Panc1 (cell line): ENCODE results near the gene INSC. TPM values are rescaled to one million over a fixed set of nuclear protein-coding genes. Genes with fewer than 3 reads are reported as not detected.

ENCODE experiments used
- ATAC-seq: fragments of 200-7000 bp; cut with Tn5 transposase; 2 replicates; pipeline ENCODE4 v1.9.1; 2020; ENCODE audit warnings: mild to moderate bottlenecking, moderate library complexity
- BruUV-seq: library from RNA; stranded (reverse); fragments of 400-500 nt; replicated peaks from 2 replicates; lab custom pipeline; 2021; lab: Mats Ljungman, UMichigan
- CTCF ChIA-PET: fragments of 300-600 bp; sonication (Branson Sonifier 250); formaldehyde crosslinking; loops from one replicate; lab custom pipeline; 2022; ENCODE audit warnings: antibody characterized with exemption; lab: Charles Lee
- POLR2A ChIA-PET: fragments of 300-600 bp; sonication (Branson Sonifier 250); formaldehyde crosslinking; loops from one replicate; lab custom pipeline; 2022; ENCODE audit warnings: antibody characterized with exemption; lab: Charles Lee
- DNase-seq: peaks from one replicate; pipeline ENCODE4 v3.0.0-alpha.2; 2010; ENCODE audit warnings: low read depth, low spot score
- H3K27ac ChIP-seq: 2 replicates; pipeline ENCODE4 v1.5.1; 2011; ENCODE audit warnings: mild to moderate bottlenecking, low read length, inconsistent platforms
- H3K27me3 ChIP-seq: fragments of 200-500 bp; sonication (Bioruptor generic); 2 replicates; pipeline ENCODE4 v1.6.0; 2014; ENCODE audit warnings: low read length, inconsistent platforms; ENCODE audit not compliant: control insufficient read depth, insufficient read depth
- H3K36me3 ChIP-seq: fragments of 200-500 bp; sonication (Bioruptor generic); 2 replicates; pipeline ENCODE4 v1.5.1; 2014; ENCODE audit warnings: inconsistent platforms, mild to moderate bottlenecking, low read length, moderate library complexity; ENCODE audit not compliant: control insufficient read depth, insufficient read depth
- H3K4me1 ChIP-seq: 2 replicates; pipeline ENCODE4 v1.5.1; 2011; ENCODE audit warnings: inconsistent platforms, mild to moderate bottlenecking, low read length, moderate library complexity; ENCODE audit not compliant: control insufficient read depth, insufficient read depth
- H3K4me3 ChIP-seq, 2 experiments: 2 replicates each; pipeline ENCODE4 v1.5.1; 2011 to 2012; ENCODE audit warnings: low read depth in 2 of 2, low read length in 2 of 2, mild to moderate bottlenecking in 2 of 2, inconsistent platforms in 1 of 2, moderate library complexity in 1 of 2
- H3K9me3 ChIP-seq: fragments of 200-500 bp; sonication (Bioruptor generic); 2 replicates; pipeline ENCODE4 v1.5.1; 2014; ENCODE audit warnings: low read depth, mild to moderate bottlenecking, inconsistent platforms, low read length, moderate library complexity; ENCODE audit not compliant: control insufficient read depth, insufficient read depth
- POLR2AphosphoS5 ChIP-seq: IDR thresholded peaks from 2 replicates; pipeline ENCODE4 v1.6.1; 2012; ENCODE audit warnings: mild to moderate bottlenecking, low read depth, low read length, moderate library complexity
- SIN3A ChIP-seq: IDR thresholded peaks from 2 replicates; pipeline ENCODE4 v1.6.1; 2012; ENCODE audit warnings: low read depth, mild to moderate bottlenecking, low read length, moderate library complexity, borderline replicate concordance; ENCODE audit not compliant: insufficient read depth
- TCF7L2 ChIP-seq: IDR thresholded peaks from 2 replicates; pipeline ENCODE4 v1.6.1; 2011; ENCODE audit warnings: mild to moderate bottlenecking, low read depth, low read length, inconsistent platforms
- in situ Hi-C: cut with HindIII; loops from 2 replicates; pipeline ENCODE4 v1.10.0; 2016; ENCODE audit warnings: low sequenced_read_pairs, low pct_unique_long_range_greater_than_20kb
- intact Hi-C: fragments of 100-400 bp; cut with micrococcal nuclease; formaldehyde crosslinking; loops from one replicate; pipeline ENCODE4 v1.10.0; 2022; ENCODE audit not compliant: unreplicated experiment
- total RNA-seq: library from RNA; stranded (reverse); gene quantifications from one replicate; pipeline ENCODE4 v1.2.1, GENCODE V29; 2021; ENCODE audit not compliant: unreplicated experiment
- TF ChIP-seq, protein P1 (sequence below), 2 experiments: IDR thresholded peaks; 2 replicates each; pipeline ENCODE4 v1.6.1; 2011 to 2012; ENCODE audit warnings: low read depth in 2 of 2, control low read depth in 1 of 2, low read length in 1 of 2, mild to moderate bottlenecking in 1 of 2, moderate library complexity in 1 of 2; ENCODE audit not compliant: insufficient read depth in 1 of 2
- TF ChIP-seq, protein P2 (sequence below): fragments of 450-650 bp; IDR thresholded peaks from 2 replicates; pipeline ENCODE4 v1.5.1; 2017; ENCODE audit warnings: mild to moderate bottlenecking

INSC gene
- total RNA-seq, 1 experiment from 2014 or later = 0.08 TPM

DNA sequence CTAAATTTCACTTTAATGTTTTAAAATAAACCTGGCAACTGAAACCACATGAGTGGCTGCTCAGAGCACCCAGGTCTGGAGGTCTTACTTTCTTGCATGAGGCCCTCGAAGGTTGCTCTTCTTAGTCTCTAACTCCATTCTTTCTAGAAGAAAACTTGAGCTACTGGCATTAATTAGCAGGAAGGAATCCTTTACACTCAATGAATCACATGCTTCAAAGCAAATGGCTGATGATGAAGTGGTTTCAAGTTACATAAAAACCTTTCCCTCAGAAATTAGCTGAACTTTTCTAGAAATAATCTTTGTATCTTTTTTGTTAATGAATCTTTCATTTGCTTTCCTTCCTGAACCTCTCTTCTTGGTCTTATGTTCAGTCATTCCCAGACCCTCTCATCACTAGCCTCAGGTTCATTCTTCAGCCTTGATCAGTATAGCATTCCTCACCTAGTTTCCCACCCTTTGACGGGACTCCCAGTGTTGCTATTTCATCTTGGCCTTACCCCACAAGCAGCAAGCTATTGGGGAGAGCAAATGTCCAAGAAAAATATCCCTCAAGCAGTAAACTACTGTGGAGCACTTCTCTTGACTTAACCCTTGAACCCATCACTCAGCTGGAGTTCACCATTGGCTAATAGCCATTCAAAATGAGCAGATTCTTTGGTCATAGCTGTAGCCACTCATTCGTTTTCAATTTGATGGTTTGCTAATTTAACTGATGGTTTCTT, 75.1 kb downstream of the INSC start:
- ChIA-PET CTCF (interaction anchor here (0.6 kb wide), 1 partner anchor 275 kb away, joined by 10 read pairs; no protein-coding TSS in a partner anchor), POLR2A (no interaction called here)
- DNase-seq (no peak), ATAC-seq (no peak)
- Histone ChIP-seq H3K27ac (no peak overlapping the region), H3K9me3 (no peaks in the 10 kb centered on the region), H3K36me3 (no peaks in the 10 kb centered on the region), H3K4me1 (no peaks in the 10 kb centered on the region), H3K4me3 (no peak overlapping the region), H3K27me3 (no peaks in the 10 kb centered on the region; the same call in 1 of the 2 replicates)
- TF ChIP-seq TCF7L2 (no peak), SIN3A (no peak), POLR2AphosphoS5 (no peak)
- TF ChIP-seq, protein P1, sequence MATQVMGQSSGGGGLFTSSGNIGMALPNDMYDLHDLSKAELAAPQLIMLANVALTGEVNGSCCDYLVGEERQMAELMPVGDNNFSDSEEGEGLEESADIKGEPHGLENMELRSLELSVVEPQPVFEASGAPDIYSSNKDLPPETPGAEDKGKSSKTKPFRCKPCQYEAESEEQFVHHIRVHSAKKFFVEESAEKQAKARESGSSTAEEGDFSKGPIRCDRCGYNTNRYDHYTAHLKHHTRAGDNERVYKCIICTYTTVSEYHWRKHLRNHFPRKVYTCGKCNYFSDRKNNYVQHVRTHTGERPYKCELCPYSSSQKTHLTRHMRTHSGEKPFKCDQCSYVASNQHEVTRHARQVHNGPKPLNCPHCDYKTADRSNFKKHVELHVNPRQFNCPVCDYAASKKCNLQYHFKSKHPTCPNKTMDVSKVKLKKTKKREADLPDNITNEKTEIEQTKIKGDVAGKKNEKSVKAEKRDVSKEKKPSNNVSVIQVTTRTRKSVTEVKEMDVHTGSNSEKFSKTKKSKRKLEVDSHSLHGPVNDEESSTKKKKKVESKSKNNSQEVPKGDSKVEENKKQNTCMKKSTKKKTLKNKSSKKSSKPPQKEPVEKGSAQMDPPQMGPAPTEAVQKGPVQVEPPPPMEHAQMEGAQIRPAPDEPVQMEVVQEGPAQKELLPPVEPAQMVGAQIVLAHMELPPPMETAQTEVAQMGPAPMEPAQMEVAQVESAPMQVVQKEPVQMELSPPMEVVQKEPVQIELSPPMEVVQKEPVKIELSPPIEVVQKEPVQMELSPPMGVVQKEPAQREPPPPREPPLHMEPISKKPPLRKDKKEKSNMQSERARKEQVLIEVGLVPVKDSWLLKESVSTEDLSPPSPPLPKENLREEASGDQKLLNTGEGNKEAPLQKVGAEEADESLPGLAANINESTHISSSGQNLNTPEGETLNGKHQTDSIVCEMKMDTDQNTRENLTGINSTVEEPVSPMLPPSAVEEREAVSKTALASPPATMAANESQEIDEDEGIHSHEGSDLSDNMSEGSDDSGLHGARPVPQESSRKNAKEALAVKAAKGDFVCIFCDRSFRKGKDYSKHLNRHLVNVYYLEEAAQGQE (IDR thresholded peaks at IDR 0.05; ENCODE audit: insufficient read depth in 1 of 2, low read depth in 2 of 2, low read length in 1 of 2) = no peak
- TF ChIP-seq, protein P2, sequence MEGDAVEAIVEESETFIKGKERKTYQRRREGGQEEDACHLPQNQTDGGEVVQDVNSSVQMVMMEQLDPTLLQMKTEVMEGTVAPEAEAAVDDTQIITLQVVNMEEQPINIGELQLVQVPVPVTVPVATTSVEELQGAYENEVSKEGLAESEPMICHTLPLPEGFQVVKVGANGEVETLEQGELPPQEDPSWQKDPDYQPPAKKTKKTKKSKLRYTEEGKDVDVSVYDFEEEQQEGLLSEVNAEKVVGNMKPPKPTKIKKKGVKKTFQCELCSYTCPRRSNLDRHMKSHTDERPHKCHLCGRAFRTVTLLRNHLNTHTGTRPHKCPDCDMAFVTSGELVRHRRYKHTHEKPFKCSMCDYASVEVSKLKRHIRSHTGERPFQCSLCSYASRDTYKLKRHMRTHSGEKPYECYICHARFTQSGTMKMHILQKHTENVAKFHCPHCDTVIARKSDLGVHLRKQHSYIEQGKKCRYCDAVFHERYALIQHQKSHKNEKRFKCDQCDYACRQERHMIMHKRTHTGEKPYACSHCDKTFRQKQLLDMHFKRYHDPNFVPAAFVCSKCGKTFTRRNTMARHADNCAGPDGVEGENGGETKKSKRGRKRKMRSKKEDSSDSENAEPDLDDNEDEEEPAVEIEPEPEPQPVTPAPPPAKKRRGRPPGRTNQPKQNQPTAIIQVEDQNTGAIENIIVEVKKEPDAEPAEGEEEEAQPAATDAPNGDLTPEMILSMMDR = no peak
- intact Hi-C loops = no loop called here
- in situ Hi-C loops = no loop called here
- BruUV-seq = no TSS peak

DNA sequence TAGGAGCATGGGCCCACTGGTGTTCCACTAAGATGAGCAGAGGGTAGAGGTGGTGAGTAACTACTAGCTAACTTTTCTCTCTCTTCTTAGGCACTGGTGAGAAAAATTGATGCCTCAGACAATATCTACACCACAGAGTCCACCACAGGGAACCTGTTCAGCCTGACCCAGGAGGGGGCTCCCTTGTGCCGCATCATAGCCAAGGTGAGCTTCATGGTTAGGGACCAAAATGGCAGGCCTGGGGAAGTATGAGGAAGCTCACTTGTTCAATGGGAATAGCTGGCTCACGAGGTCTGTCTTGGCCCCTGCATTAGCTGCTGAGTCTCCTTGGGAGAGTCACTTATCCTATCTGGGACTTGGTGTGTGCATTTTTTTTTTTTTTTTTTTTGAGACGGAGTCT, 75.9 kb downstream of the INSC start:
- in situ Hi-C loops = no loop called here
- Histone ChIP-seq H3K27me3 (no peaks in the 10 kb centered on the region; the same call in 1 of the 2 replicates), H3K9me3 (no peaks in the 10 kb centered on the region), H3K4me1 (no peaks in the 10 kb centered on the region), H3K27ac (no peak overlapping the region), H3K4me3 (no peak overlapping the region), H3K36me3 (no peaks in the 10 kb centered on the region)
- ChIA-PET POLR2A (no interaction called here), CTCF (interaction anchor here (0.6 kb wide), 1 partner anchor 93 kb away, joined by 3 read pairs; no protein-coding TSS in a partner anchor)
- ATAC-seq (no peak), DNase-seq (no peak)
- TF ChIP-seq, protein P2 = no peak
- TF ChIP-seq, protein P1 (IDR thresholded peaks at IDR 0.05; ENCODE audit: insufficient read depth in 1 of 2, low read depth in 2 of 2, low read length in 1 of 2) = no peak
- TF ChIP-seq POLR2AphosphoS5 = no peak
- TF ChIP-seq SIN3A = no peak
- no peak for TF ChIP-seq TCF7L2
- BruUV-seq = no TSS peak
- intact Hi-C loops = no loop called here
